ENCODE data around the gene ZNF429. TPM values are rescaled to one million over a fixed set of nuclear protein-coding genes. Genes with fewer than 3 reads are reported as not detected.
"Not testable (repeated sequence)": the region's sequence is repeated elsewhere in the genome, so short reads cannot be mapped to it uniquely, and the experiment has no call there.

ZNF429 gene
- total RNA-seq, 1 donor from 2014 or later, result 12.7 TPM

DNA sequence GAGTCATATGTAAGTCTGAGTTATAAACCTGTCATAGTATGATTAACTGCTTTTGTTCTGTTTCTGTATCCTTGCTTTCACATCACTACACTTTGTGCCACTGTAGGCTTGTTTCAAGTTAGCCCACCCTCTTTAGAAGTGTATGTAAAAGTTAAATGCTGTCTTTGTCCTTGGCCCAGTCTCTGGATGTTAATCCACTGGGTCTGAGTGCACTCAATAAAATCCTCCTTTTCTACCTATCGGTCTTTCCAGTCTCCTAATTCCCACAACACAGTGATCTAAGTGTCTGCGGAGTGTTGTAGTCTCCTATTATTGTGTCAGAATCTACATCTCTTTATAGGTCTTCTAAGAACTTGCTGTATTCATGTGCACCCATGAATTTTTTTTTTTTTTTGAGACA, 14.1 kb downstream of the ZNF429 start:
- no peak for DNase-seq

GRCh38 chr19:21532904-21533303, 27.5 kb downstream of the ZNF429 start:
- no peak for DNase-seq

- DNase-seq, result not testable (repeated sequence)
Measured at GRCh38 chr19:21536741-21537290, 31.4 kb downstream of the ZNF429 start.

DNA sequence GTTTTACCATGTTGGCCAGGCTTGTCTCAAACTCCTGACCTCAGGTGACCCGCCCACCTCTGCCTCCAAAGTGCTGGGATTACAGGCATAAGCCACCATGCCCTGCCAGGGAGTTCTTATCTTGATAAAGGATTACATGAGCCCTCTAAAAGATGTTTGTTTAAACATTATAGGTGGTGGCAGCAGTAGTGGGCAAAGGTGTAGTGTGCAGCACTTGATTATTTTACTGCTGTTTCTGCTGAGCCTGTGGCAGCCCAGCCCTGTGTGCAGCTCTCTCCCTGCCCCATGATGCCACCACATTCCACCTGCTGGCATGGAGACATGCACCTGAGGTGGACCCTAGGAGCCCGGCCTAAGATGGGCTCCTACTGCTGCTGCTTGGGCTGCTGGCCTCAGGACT, 54.0 kb downstream of the ZNF429 start:
- no peak for DNase-seq

DNA sequence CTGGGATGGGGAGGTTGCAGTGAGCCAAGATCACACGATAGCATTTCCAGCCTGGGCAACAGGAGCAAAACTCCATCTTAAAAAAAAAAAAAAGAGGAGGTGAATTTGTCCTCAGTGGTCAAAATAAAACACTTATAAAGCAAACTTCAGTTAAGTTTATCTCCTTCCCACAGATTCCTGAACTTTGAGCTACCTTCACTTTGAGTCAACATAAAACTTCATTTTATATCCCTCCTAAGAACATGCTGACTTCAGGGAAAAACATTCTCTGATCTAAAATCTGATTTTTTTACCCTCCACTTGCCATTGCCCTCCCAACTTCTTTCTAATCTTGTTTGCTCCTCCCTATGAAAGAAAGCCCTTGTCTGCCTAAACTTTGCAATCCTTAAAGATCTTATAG, 59.0 kb downstream of the ZNF429 start:
- no peak for DNase-seq

DNA sequence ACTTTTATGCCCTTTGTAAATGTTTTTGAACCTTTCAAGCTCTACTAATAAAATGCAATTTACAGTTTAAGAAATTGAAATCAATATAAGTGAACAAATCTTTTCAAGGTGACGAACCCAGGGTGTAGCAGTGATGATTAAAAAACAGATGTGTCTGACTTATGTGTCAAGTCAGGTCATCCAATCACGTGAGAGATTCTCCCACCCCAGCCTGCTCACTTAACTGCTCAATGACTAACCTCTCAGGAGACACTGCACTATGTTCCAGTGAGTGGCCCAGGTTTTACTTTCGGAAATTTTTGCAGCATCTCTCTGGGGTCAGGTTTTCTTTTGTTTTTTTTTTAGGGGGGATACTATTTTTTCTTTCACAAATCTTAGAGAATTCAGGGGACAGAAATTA, 60.7 kb downstream of the ZNF429 start:
- DNase-seq, result no peak

DNA sequence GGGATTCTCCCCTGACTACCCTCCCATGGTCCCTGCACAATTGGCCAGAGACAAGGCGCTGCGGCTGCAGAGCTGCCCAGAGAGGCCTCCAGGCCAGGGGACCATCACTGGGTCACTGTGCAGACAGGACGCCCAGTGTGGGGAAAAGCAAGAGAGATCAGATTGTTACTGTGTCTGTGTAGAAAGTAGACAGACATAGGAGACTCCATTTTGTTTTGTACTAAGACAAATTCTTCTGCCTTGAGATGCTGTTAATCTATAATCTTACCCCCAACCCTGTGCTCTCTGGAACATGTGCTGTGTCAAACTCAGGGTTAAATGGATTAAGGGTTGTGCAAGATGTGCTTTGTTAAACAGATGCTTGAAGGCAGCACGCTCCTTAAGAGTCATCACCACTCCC, 62.4 kb downstream of the ZNF429 start:
- not testable (repeated sequence) for DNase-seq

DNA sequence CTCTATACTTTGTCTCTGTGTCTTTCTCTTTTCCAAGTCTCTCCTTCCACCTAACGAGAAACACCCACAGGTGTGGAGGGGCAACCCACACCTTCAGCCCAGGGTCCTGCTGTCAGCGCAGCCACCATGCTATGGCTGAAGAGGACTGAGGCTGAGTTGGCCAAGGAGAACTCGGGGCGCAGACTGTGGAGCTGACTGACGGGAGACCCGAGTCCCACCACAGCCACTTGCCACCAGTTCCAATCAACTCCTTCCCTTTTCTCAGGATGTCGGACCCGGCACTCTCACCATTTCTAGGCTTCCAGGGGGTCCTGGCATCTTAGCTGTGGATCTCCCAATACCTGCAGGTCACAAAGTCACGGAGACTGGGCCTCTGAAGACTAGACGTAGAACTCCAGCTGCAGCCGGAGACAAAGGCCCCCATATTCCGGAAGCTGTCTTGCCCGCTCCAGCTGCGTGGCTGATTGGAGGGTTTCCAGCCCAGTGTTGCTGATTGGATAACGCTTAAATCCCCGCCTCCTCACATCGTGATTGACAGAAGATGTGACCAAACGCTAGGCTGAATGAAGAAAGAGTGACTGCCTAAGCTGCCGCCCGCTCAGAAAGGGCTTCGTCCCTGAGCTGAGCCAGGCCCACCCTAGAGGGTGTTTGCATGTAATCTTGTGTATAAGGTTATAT, 63.6 kb downstream of the ZNF429 start:
- DNase-seq, result peak; percentile 99

GRCh38 chr19:21569494-21569865, 64.1 kb downstream of the ZNF429 start:
- DNase-seq, result peak; percentile 86

DNA sequence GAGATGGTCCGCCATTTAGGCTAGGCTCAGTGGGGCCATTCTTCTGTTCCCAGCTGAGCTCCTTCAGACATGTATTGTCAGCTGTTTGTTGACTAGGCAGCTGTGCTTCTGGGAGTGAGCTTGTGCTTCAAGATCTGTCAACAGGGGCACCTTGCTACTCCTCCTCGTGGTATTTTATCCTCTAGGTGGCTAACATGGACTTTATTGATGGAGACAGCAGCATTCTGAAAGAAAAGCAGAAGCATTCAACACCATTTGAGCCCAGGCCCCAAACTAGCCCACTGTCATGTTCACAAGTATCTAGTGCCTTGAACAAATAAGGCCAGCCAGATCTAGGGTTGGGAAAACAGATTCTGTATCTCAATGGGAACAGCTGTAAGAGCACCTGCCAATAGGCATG, 65.9 kb downstream of the ZNF429 start:
- DNase-seq, result no peak

- DNase-seq, result no peak
Measured at GRCh38 chr19:21574607-21575006, 69.2 kb downstream of the ZNF429 start.

DNA sequence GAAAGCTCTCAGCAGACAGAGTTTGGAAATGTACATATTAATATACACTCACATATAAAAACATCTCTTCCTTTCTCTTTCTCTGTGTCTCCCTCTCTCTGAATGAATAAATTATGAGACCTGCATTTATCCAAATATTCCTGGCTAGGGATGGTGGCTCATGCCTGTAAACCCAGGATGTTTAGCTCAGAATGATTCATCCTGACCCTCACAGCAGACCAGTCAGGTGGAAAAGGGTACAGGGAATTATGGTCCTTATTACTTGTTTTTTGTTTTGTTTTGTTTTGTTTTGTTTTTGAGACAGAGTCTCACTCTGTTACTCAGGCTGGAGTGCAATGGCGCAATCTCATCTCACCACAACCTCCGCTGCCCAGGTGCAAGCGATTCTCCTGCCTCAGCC, 71.1 kb downstream of the ZNF429 start:
- no peak for DNase-seq

DNA sequence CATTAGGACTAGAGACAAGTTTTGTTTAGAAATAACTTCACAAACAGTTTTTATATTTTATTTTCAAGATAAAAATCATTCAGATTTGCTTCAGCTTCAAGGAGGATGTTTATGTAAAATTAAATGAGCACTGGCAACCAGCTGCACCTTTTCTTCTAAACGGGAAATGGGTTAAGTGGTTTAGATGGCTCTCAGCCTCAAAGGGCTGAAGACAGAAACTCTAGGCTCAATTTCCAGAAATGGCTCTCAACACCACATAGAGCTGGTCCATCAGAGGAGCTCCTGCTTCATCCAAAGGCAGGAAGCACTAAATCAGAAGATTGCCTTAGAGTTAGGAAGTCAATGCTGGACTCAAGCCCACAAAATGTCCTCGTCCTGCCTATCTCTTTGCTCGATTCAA, 74.7 kb downstream of the ZNF429 start:
- no peak for DNase-seq

GRCh38 chr19:21580818-21581217, 75.4 kb downstream of the ZNF429 start:
- no peak for DNase-seq

DNA sequence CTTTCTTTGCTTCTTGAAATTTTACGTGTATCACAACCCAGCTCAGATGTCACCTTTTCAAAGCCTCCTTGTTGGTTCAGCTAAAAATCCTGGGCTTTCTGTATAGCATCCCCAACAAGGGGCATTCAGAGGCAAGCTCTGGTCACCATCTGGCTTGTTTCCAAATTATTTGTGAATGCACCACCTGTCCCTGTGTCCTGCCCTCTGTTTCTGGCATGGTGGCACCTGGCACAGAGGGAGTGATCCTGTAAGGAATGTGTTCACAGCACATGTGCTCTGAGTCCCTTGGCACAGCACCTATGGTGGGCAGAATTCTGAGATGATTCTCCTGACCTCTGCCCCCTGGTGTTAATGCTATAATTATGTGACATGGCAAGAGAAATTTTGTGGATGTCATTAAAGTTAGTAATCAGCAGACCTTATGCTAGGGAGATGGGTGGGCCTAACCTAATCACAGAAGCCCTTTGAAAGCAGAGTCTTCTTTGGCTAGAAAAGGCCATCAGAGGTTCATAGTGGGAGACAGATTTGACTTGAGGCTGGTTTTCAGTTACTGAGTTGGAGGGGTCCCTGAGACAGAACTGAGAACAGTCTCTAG, 76.3 kb downstream of the ZNF429 start:
- no peak for DNase-seq

- no peak for DNase-seq
Measured at GRCh38 chr19:21584537-21584936, 79.1 kb downstream of the ZNF429 start.

DNA sequence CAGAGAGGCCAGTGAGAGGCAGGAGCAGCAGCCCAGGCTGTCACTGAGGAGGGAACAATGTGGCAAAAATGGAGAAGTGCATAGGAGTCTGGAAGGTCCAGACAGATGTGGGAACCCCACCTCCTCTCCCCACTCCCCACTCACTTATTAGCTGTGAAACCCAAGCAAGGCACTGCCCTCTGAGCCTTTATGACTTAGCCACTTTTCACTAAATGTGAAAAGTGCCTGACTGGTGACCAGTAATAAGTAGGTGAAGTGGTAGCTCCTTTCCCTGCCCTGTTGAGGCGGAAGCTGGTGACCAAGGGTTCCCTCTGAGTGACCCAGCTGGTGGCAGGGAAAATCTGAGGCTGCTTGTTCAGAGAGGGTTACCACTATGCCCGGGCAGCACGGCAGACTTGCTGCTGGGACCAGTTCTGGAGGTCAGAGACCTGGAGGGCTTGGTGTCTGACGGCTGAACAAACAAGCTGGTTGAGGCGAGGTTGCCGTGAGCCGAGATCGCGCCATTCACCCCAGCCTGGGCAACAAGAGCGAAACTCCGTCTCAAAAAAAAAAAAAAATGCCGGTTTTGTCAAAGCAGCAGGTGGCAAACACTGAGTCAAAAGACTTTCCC, 80.0 kb downstream of the ZNF429 start:
- DNase-seq, result no peak

- DNase-seq, result peak; percentile 42
Measured at GRCh38 chr19:21586311-21587116, 81.1 kb downstream of the ZNF429 start.

GRCh38 chr19:21587117-21587461, 81.7 kb downstream of the ZNF429 start:
- peak; percentile 37 for DNase-seq

DNA sequence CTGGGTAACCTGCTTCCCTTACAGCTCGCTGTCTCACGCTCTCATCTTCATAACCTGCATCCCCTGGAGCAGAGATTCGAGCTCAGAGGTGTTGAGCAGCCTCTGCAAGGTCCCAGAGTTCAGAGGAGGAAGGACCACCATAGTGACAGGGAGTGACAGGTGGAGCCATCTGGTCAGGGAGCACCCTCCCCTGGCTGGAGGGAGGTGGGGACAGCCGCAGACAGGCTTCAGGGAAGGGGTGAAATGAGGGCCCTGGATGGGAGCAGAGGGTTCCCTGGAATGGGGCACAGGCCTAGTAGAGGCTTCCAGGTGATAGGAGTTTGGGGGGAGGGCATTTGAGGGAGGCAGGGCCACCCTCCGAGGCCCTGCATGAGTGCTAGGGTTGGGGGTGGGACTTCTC, 82.1 kb downstream of the ZNF429 start:
- DNase-seq, result peak; percentile 29

DNA sequence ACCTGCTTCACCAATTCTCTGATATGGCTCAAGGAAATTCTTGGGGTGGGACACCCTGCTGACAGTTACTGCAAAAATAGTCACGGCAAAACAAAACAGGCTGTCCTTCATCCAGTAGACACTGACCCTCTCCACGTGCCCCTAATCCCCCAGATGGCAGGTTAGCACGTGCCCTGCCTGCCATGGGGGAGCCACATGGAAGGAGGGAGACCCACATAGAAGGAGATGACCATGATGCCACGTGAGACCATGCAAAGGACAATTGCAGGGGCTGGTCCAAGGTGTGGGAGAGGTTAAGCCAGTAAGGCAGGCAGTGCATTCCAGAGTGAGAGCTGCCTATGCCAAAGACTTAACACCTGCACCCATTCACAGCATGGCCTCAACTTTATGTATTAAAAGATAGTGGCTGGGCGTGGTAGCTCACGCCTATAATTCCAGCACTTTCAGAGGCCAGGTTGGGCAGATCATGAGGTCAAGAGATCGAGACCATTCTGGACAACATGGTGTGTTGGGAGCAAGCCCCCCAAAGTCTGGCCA, 82.7 kb downstream of the ZNF429 start:
- no peak for DNase-seq

DNA sequence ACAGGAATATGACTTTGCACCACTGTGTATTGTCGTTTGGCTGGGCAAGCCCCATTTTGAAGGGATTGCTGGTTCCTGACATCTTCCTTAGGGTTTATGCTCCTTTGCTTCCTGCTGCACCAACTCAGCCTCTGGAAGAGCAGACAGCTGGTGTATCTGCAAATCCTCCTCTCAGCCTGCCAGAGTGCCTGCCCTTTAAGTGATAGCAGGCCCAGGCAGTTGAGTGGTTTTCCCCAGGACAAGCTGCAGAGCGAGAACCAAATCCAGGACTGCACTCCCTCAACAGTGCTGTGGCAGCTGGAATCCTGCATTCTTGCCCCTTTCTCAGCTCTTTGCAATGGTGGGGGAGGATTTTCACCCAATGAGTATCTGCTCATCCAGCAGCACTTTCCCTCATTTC, 85.5 kb downstream of the ZNF429 start:
- no peak for DNase-seq

DNA sequence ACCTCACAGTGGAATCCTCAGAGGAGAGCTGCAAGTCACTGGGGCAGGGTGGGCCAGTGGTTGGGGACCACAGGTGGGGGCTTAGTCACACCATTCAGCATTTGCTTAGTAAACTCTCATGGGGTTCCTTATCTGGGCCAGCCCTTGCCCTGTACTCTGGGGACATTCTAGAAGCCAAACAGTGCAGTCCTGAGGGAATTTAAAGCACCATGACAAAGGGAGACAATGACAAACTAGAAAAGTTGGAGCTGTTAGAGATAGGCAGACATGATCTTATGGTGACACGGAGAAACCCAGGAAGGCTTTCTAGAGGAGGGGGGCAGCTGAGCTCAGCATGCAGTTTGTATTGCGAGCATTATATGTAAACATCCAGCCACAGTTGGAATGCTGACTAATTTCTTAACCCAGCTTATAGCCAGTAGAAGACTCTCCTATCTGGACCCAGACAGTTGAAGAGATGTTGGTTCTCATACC, 87.6 kb downstream of the ZNF429 start:
- no peak for DNase-seq

All from tongue (tissue), 2 donors.